Stimulated activated CD4-positive, alpha-beta T cell treated with anti-CD3 and anti-CD28 coated beads, Interleukin-1b, Interleukin-23, amount 100 ng/mL, for 1 hour (primary cell): ENCODE measurements around the gene RPP38.

ENCODE experiments used
- DNase-seq, 2 donors: peaks; one replicate each; pipeline ENCODE4 v3.0.0-alpha.2; 2020; ENCODE audit warnings: low read depth in 2 of 2

RPP38 gene

DNA sequence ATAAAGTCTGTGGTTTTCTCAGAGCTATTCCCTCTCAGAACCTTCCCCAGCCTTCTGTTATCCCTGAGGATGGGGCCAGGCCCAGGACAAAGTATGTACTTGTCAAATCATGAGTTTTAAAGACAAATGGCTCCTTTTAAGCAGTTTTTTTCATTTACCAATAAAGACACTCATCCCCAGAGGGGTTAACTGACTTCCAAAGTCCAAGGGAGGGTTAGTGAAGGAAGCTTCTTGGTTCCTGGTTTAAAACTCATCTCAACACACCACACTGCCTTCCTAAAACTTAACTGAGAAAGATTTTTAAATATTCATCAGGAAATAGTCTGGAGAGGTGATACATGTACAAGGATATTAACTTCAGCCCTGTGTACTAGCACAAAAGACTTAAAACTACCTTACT lies 55.4 kb downstream of the RPP38 start:
- no peak for DNase-seq
